GM08714 (cell line): ENCODE data around the gene IFI16.
A peak's percentile ranks its signal among the peaks of the same experiment; 100 is the strongest.

Experiments
- H3K4me3 ChIP-seq: fragments of 200-500 bp; sonication (Bioruptor generic); 2 replicates; pipeline ENCODE4 v1.5.1; 2014; ENCODE audit warnings: mild to moderate bottlenecking, low read length, inconsistent platforms
- ZNF274 ChIP-seq: IDR thresholded peaks from 2 replicates; pipeline ENCODE4 v1.6.1; 2012; ENCODE audit warnings: mild to moderate bottlenecking, low read depth, low read length

Gene IFI16

GRCh38 chr1:159009704-159010361, at the start of gene IFI16:
Gene IFI16 (plus strand): TSS chr1:159009907. CDS start chr1:159014681, 4,774 bp downstream.
- peak within 1 kb of the TSS; percentile 100 for H3K4me3 ChIP-seq
- no peak for TF ChIP-seq ZNF274

DNA sequence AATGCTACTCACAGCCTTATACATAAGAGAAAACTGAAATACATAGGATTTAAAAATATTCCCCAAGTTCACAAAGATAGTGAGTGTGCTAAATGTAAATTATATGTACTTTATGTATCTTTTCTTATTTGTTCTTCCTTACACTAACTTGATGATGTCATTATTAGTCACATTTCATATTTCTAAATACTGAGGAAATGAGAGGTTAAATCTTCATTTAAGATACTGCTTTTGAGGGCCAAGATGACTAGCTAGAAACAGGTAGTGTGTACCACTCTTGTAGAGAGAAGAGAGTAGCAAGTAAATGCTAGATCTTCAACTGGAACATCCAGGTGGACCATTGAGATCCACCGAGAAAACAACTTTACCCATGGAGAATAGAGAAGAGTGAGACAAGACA, 48.5 kb upstream of the IFI16 start:
- TF ChIP-seq ZNF274: no peak

DNA sequence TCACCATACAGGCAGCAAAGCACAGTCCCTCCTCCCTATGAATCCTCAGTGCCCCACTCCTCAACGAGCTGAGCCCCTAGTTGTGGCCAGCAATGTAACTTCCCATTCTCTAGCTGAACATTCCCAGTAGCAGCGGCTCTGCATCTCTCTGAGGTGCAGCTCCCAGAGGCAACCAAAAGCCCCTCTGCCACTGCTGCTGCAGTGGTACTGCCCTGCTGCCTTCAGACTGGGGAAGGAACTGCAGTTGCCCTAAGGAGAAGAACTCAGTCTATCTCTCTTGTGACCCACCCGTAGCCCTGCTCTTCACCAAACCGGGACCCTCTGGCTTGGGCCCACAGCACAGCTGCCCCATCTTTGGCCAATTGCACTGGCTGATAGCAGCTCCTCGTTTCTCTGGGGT, 46.7 kb upstream of the IFI16 start:
- no peak for TF ChIP-seq ZNF274
- no peak overlapping the region for H3K4me3 ChIP-seq

More for the DNA sequence above, 48.5 kb upstream of the IFI16 start:
- H3K4me3 ChIP-seq: no peak overlapping the region

GRCh38 chr1:158969166-158969565, 40.5 kb upstream of the IFI16 start:
- no peak for TF ChIP-seq ZNF274
- no peak overlapping the region for H3K4me3 ChIP-seq

DNA sequence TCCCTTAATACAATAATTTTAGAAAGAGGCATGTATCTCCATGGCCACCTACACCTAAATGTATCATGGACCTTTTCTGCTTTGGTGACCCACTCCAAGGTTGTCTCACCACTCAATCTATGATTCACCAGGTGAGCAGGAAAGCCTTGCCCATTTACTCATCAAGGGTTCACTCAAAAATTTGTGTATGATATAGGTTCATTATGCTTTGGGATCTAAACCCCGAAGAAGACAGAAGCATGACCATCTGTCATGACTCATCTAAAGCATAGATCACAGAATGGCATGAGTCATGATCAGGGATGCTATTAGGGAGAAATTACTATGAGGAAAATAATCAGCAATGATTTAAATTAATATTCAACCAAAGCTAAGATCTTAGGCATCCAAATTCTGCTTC, 39.9 kb upstream of the IFI16 start:
- H3K4me3 ChIP-seq: no peak overlapping the region
- no peak for TF ChIP-seq ZNF274

DNA sequence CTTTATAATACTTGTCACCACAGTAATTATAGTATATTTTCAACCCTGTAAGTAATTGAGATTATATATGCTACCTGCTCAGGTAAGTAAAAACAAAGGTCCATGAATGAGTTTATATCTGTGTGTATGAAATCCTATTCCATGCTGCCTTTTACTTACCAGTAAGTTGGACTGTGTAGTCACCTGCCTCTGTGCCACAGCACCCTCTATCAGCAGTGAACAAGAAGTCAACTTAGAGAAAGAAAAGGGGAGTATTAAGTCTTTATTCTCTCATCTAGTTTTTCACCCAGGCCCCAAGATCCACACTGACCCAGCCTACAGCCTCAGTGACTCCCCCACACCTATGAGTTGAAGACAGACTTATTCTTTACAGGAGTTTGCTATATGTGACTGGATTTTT, 36.9 kb upstream of the IFI16 start:
- no peak for TF ChIP-seq ZNF274

DNA sequence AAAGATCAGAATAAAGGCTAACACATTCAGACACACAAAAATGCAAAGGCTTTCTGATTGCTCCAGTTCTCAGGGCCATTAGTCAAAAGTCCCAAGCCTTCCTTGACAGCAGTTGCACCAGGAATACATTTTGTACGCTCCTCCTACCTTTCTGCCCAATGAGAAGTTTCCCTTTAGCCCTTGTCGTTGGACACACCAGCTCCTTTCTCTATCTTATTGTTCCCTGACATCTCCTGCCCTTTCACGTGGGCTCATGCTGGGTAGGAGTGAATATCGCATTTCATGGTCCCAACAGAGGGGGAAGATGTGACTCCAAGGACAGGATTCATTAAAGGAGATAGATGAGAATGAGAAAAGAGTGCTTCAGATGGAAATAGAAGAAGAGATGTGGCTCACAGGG, 33.5 kb upstream of the IFI16 start:
- no peak overlapping the region for H3K4me3 ChIP-seq
- no peak for TF ChIP-seq ZNF274

More for the DNA sequence above, 36.9 kb upstream of the IFI16 start:
- no peak overlapping the region for H3K4me3 ChIP-seq

- no peak overlapping the region for H3K4me3 ChIP-seq
- no peak for TF ChIP-seq ZNF274
Observed at GRCh38 chr1:158978730-158979129, 31.0 kb upstream of the IFI16 start.

- no peak overlapping the region for H3K4me3 ChIP-seq
- TF ChIP-seq ZNF274: no peak
Observed at GRCh38 chr1:158979229-158979628, 30.5 kb upstream of the IFI16 start.

DNA sequence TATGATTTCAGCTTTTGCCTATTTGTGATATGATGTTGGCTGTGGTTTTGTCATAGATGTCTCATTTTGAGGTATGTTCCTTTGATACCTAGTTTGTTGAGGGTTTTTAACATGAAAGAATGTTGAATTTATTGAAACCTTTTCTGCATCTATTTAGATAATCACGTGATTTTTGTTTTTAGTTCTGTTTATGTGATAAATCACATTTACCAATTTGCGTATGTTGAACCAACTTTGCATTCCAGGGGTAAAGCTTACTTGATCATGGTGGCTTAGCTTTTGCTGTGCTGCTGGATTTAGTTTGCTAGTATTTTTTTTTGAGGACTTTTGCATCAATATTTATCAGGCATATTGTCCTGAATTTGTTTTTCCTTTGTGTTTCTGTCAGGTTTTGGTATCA, 26.5 kb upstream of the IFI16 start:
- H3K4me3 ChIP-seq: no peak overlapping the region
- no peak for TF ChIP-seq ZNF274

DNA sequence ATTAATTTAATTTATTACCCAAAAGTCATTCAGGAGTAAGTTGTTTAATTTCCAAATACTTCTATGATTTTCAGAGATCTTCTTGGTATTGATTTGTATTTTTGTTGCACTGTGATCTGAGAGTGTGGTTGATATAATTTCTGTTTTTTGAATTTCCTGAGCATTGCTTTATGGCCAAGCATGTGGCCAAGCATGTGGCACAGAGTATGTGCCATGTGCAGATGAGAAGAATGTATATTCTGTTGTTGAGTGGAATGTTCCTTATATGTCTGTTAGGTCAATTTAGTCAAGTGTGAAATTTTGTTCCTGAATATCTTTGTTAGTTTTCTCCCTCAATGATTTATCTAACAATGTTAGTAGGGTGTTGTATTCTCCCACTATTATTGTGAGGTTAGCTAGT, 25.3 kb upstream of the IFI16 start:
- no peak overlapping the region for H3K4me3 ChIP-seq
- TF ChIP-seq ZNF274: no peak

GRCh38 chr1:158989424-158989823, 20.3 kb upstream of the IFI16 start:
- no peak for TF ChIP-seq ZNF274
- no peak overlapping the region for H3K4me3 ChIP-seq

DNA sequence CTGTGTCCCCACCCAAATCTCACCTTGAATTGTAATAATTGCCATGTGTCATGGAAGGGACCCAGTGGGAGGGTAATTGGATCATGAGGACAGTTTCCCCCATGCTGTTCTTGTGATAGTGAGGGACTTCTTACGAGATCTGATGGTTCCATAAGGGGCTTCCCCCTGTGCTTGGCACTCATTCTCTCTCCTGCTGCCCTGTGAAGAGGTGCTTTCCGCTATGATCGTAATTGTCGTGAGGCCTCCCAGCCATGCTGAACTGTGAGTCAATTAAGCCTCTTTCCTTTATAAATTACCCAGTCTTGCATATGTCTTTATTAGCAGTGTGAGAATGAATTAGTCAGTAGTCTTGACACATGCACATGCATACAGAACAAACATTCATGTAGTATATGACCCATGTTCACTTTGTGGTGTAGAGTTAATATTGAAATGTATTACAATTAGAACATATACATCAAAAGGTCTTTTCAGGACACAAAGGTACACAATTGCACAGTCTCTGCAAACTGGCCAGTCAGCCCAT, 16.9 kb upstream of the IFI16 start:
- no peak overlapping the region for H3K4me3 ChIP-seq
- no peak for TF ChIP-seq ZNF274

- TF ChIP-seq ZNF274: no peak
- no peak overlapping the region for H3K4me3 ChIP-seq
Observed at GRCh38 chr1:158996998-158997397, 12.7 kb upstream of the IFI16 start.

DNA sequence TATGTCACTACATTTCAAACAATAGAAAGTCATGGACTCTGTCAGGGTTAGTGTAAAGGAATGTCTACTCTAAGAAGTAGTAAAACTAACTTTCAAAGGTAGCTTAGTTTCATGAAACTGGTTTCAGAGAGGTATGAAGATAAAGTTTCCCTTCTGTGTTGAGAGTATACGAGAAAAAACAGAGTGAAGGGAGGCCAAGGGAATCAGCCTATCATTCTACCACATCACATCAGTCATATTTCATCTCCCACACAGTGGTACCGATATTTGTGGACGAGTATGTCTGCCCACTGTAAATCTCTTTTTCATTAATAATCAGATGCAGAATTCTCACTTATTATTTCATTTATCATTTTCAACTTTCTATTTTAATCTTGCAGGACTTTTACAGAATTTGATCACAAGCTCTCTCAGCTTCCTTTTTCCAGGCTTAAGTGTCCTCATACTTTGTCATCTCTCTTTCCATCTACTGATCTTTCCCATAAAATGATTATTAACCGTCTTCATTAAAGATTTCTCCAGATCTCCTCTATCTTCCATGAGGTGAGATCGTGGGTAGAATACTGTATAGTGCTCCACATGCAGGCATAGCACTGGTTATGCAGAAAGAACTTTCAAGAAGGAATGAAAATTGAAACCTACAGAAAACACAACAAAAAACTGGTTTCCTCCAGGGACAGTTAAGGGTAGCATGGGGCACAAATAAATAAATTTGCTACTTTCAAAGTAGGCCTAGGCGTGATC, 11.5 kb upstream of the IFI16 start:
- H3K4me3 ChIP-seq: no peak overlapping the region
- no peak for TF ChIP-seq ZNF274
